Keratinocyte (primary cell): Measurements from ENCODE around the gene PRELID3B. TPM values are rescaled to one million over a fixed set of nuclear protein-coding genes. Genes with fewer than 3 reads are reported as not detected.

Experiments used
- DNase-seq: peaks from one replicate; pipeline ENCODE4 v3.0.0-alpha.2; 2011; ENCODE audit warnings: low read depth, missing footprints, low spot score
- FAIRE-seq: peaks from 2 replicates; lab custom pipeline; 2011; peaks lifted over from hg19 to GRCh38; lab: Jason Lieb, UNC
- H2AFZ ChIP-seq: 2 replicates; pipeline ENCODE4 v1.6.0; 2012; ENCODE audit warnings: low read length, control low read depth, inconsistent platforms; ENCODE audit not compliant: control insufficient read depth
- H3K27ac ChIP-seq: 2 replicates; pipeline ENCODE4 v1.5.1; 2011; ENCODE audit warnings: low read length; ENCODE audit not compliant: control insufficient read depth, insufficient read depth
- H3K27me3 ChIP-seq: 3 replicates; pipeline ENCODE4 v1.6.0; 2011; ENCODE audit warnings: low read length; ENCODE audit not compliant: control insufficient read depth, insufficient read depth; ENCODE audit errors: extremely low read depth
- H3K36me3 ChIP-seq, 2 experiments: 2 replicates in 1 of 2; 3 replicates in 1 of 2; pipeline ENCODE4 v1.5.1; 2011; ENCODE audit warnings: low read length in 2 of 2, mild to moderate bottlenecking in 1 of 2; ENCODE audit not compliant: control insufficient read depth in 2 of 2, insufficient read depth in 2 of 2; ENCODE audit errors: extremely low read depth in 1 of 2
- H3K4me1 ChIP-seq: 3 replicates; pipeline ENCODE4 v1.5.1; 2011; ENCODE audit warnings: low read length; ENCODE audit not compliant: control insufficient read depth, insufficient read depth; ENCODE audit errors: extremely low read depth
- H3K4me2 ChIP-seq: 3 replicates; pipeline ENCODE4 v1.6.0; 2011; ENCODE audit warnings: low read depth, low read length; ENCODE audit not compliant: control insufficient read depth, insufficient read depth; ENCODE audit errors: extremely low read depth
- H3K4me3 ChIP-seq, 3 experiments: fragments of 200-600 bp in 1 of 3; sonication (generic) in 1 of 3; 2 replicates in 2 of 3; 3 replicates in 1 of 3; pipeline ENCODE4 v1.5.1; 2011 to 2016; ENCODE audit warnings: low read length in 3 of 3, mild to moderate bottlenecking in 3 of 3, control low read depth in 2 of 3, inconsistent platforms in 1 of 3, low read depth in 1 of 3, mixed read lengths in 1 of 3, mixed run types in 1 of 3, moderate library complexity in 1 of 3; ENCODE audit not compliant: control insufficient read depth in 2 of 3, insufficient read depth in 2 of 3; ENCODE audit errors: extremely low read depth in 1 of 3
- H3K79me2 ChIP-seq: 2 replicates; pipeline ENCODE4 v1.6.0; 2012; ENCODE audit warnings: low read length; ENCODE audit not compliant: control insufficient read depth, insufficient read depth
- H3K9ac ChIP-seq: 3 replicates; pipeline ENCODE4 v1.6.0; 2011; ENCODE audit warnings: low read length; ENCODE audit not compliant: control insufficient read depth, insufficient read depth; ENCODE audit errors: extremely low read depth
- H3K9me1 ChIP-seq: 3 replicates; pipeline ENCODE4 v1.6.0; 2011; ENCODE audit warnings: low read length; ENCODE audit not compliant: control insufficient read depth, insufficient read depth; ENCODE audit errors: extremely low read depth
- H3K9me3 ChIP-seq: 2 replicates; pipeline ENCODE4 v1.5.1; 2012; ENCODE audit warnings: low read depth, low read length; ENCODE audit not compliant: control insufficient read depth
- H4K20me1 ChIP-seq: 3 replicates; pipeline ENCODE4 v1.6.0; 2011; ENCODE audit warnings: low read length; ENCODE audit not compliant: control insufficient read depth, insufficient read depth; ENCODE audit errors: extremely low read depth
- CTCF ChIP-seq, 3 experiments: IDR thresholded peaks in 1 of 3; conservative IDR thresholded peaks in 1 of 3; optimal IDR thresholded peaks in 1 of 3; 2 replicates in 2 of 3; 3 replicates in 1 of 3; pipeline versions ENCODE3 to v1.5.1; 2011; ENCODE audit warnings: low read length in 3 of 3, mild to moderate bottlenecking in 3 of 3, moderate library complexity in 2 of 3, control low read depth in 1 of 3, inconsistent platforms in 1 of 3; ENCODE audit not compliant: insufficient read depth in 2 of 3; ENCODE audit errors: extremely low read depth in 1 of 3
- EZH2 ChIP-seq: IDR thresholded peaks from one replicate; pipeline ENCODE4 v1.6.1; 2012; ENCODE audit warnings: inconsistent platforms, mild to moderate bottlenecking, low read length, moderate library complexity
- dilution Hi-C: fragments of 300-500 bp; cut with MboI; formaldehyde crosslinking; loops from one replicate; pipeline ENCODE4 v1.7.0; 2020; ENCODE audit warnings: low sequenced_read_pairs; ENCODE audit not compliant: extremely low pct_ligation_motif_present
- polyA plus RNA-seq, 5 experiments: library from polyadenylated mRNA; depleted of rRNA in 3 of 5; stranded (reverse) in 3 of 5; stranded (forward) in 1 of 5; unstranded in 1 of 5; fragments of >200 nt; gene quantifications; 1 replicate in 1 of 5; 2 replicates in 3 of 5; 3 replicates in 1 of 5; pipeline versions ENCODE4 v1.2.1 to v1.2.3, GENCODE V29; 2011 to 2012; ENCODE audit warnings: missing spikeins in 2 of 5, low read depth in 1 of 5, low replicate concordance in 1 of 5

The PRELID3B gene
- polyA plus RNA-seq, 1 donor (not counting 4 experiments of a cell fraction or from before 2014, with no cell fraction given), result 86.9 TPM

DNA sequence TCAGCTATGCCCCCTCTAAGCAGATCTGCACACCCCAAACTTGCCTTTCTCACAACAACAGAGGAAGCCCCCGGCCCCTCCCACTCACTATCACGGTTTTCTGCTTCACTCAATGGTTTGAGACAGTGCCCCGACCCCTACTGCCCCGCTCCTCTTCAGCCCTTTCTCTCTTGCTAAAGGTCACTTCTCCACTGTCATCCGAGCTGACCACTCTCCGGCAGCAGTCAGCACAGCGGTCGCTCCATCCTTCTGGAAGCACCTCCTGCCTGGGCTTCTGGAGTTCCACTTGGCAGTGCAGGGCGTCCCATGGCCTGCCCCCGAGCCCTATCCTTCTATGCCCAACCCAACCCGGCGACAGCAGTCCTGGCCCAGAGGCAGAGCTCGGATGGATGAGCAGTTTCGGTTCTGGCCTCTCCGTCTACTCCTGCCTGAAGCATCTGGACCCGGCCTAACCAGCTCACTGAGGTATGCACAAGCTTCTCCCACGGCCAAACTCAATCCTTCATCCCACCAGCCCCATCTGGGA lies 39.6 kb downstream of the PRELID3B start:
- peaks cover 13 to 24% of the 10 kb centered on the region in 2 experiments for H3K36me3 ChIP-seq
- no peak overlapping the region for H3K27ac ChIP-seq
- TF ChIP-seq CTCF (optimal IDR thresholded peaks at IDR 0.05 in 1 of 3, IDR thresholded peaks at IDR 0.05 in 1 of 3, conservative IDR thresholded peaks at IDR 0.05 in 1 of 3; ENCODE audit: extremely low read depth in 1 of 3, insufficient read depth in 2 of 3, low read length in 3 of 3) (no peak), EZH2 (no peak)
- no peak overlapping the region for H3K4me3 ChIP-seq
- DNase-seq (no peak), FAIRE-seq (no peak)
- no peak overlapping the region for H3K4me2 ChIP-seq
- no peaks in the 10 kb centered on the region for H3K9me3 ChIP-seq
- no peaks in the 10 kb centered on the region for H3K27me3 ChIP-seq
- H3K9me1 ChIP-seq, result no peaks in the 10 kb centered on the region
- H4K20me1 ChIP-seq, result no peaks in the 10 kb centered on the region
- H3K4me1 ChIP-seq, result peaks cover 14% of the 10 kb centered on the region
- dilution Hi-C loops, result no loop called here
- no peak overlapping the region for H2AFZ ChIP-seq
- H3K79me2 ChIP-seq, result peaks cover 16% of the 10 kb centered on the region
- H3K9ac ChIP-seq, result no peak overlapping the region

DNA sequence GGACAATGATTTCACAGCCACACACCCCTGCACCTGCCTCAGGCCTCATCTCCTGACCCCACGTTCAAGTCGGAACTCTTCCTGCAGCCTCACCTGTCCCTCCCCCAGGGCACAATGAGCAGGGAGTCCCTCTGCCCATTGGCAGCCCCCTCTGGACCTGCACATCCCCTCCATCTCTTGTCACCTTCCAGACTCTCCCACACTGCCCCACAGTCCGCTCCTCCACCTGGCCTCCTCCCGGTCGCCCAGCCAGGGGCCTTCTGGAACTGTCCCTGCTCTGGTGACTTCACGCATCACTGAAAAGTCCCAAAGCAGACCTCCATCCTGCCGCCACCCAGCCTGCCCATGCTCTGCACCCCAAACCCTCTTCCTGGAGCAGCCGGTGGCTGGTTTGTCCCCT lies 40.2 kb downstream of the PRELID3B start:
- FAIRE-seq (no peak), DNase-seq (no peak)
- Histone ChIP-seq H3K4me1 (peaks cover 14% of the 10 kb centered on the region), H3K9ac (no peak overlapping the region), H3K79me2 (peaks cover 16% of the 10 kb centered on the region), H3K27me3 (no peaks in the 10 kb centered on the region), H3K4me3 (no peak overlapping the region), H3K9me3 (no peaks in the 10 kb centered on the region), H3K9me1 (no peaks in the 10 kb centered on the region), H3K4me2 (no peak overlapping the region), H2AFZ (no peak overlapping the region), H4K20me1 (no peaks in the 10 kb centered on the region), H3K36me3 (peaks cover 13 to 26% of the 10 kb centered on the region in 2 experiments), H3K27ac (no peak overlapping the region)
- dilution Hi-C loops, result no loop called here
- TF ChIP-seq EZH2 (no peak), CTCF (optimal IDR thresholded peaks at IDR 0.05 in 1 of 3, IDR thresholded peaks at IDR 0.05 in 1 of 3, conservative IDR thresholded peaks at IDR 0.05 in 1 of 3; ENCODE audit: extremely low read depth in 1 of 3, insufficient read depth in 2 of 3, low read length in 3 of 3) (no peak)
